HG03558 (cell line): Measurements from ENCODE around the gene RPL26.

Experiments
- ATAC-seq: cut with Tn5 transposase; IDR thresholded peaks from one replicate; pipeline ENCODE4 v1.9.1; 2021; ENCODE audit warnings: moderate number of reproducible peaks; ENCODE audit not compliant: unreplicated experiment; ENCODE audit errors: extremely low read depth

The RPL26 gene

DNA sequence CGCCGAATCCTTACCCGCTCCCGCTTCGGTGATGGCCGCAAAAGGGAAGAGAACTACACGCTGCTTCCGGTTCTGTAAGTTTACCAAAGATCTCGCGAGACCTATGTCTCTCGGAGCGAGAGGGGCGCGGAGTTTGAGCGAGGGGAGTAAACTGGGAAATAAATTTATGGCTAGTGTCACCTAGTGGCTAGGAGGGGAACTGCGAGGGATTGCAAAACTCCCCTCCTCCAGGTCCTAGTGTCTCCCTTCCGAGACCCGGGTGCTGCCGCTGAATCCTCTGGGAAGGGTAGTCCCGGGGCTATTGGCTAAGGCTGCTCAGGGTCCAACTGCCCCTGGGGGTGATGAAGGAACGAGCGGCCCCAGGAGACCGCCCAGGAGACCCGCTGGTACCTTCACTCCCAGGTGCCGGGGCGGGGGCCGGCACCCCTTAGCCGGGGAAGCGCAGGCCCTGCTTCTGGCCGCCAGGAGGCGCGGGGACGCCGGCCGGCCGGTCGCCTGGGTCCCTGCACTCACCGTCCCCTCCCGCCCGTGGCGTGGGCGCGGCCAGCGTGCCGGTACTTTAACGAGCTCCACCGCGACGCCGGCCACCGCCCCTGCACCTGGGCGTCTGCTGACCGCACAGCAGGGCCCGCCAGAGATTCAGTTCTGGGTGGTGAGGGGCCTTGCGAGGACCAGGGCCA, at the start of gene RPL26:
Gene RPL26 (minus strand): TSS at position 51 of the 680 bp plus-strand sequence. CDS start 883 bp downstream, outside the sequence.
- ATAC-seq: peak; percentile 71

DNA sequence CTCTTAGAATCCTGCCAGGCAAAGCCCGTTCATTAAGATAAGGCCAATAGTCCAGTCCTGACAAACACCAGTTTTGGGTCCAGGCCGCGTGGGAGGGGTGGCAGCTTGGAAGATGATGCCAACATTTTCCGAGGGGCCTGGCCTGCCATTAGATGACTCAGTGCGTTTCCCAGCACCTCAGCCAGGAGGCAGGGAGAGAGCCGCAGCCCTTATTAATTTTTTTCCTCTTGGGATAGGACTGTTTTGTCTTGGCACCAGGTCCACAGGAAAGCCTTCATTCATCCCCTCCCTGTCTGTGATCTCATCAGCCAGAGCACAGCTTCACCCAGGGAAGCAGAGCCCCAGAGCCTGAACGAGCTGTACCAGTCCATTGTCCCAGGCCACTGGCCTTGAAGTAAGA, 48.0 kb upstream of the RPL26 start:
- no peak for ATAC-seq

DNA sequence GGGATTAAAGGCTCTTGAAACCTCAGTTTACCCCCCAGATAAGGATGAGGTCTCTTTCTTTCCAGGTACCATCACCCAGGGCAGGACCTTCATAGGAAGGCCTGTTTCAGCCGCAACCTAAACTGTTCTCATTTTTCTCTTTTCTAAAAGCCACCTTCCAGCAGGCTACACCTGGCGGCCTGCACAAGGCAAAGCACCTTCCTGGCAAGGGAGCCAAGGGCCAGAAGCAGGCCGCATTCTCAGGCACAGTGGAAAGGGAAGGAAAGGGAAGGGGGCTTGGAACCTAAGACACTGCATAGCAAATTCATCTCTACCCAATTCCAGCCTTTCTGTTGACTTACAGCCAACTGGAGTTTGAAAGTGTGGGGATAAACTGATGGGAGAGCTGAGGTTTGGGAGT, 43.8 kb upstream of the RPL26 start:
- no peak for ATAC-seq

DNA sequence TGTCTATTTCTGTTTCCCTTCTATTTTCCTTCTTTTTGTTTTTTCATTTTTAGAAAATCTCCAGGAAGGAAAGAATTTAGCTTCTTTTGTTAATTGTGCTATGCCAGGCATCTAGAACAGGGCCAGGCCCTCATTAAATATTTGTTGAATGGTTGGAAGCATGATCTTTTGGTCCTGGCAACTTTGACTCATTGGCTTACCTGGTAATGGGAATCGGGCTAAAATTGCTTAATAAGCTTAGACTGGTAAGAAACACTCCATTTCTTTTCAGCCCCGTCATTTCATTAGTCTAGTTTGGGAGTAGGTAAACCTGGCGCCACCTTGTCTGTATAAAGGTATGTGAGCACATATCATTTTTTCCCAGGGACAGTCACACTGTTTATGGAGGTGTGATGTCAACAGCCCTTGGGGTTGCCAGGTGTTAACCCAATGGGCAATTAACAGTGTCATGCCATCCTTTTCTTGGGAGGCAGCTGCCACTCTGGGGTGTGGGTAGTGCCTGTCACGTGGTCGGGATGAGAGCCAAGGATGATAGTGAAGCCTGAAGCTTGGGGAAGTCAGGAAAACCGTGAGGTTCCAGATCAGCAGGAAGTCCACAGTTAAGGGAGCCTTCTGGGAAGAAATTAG, 43.2 kb upstream of the RPL26 start:
- no peak for ATAC-seq

DNA sequence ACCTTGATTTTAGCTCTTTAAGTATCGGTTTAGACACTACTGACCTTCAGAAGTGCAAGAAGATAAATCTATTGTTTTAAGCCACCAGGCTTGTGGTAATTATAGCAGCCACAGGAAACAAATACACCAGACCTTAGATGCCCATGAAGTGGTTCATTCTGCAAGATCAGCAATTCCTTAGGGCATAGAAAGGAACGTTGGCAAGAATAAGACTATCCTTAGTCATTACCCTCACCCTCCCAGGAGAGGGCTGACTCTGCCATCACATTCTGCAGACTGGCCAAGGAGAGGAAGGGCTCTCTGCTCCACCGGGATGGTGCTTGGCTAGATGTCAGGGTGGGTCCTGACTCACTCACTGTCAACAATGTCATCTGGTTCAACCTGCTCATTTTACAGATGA, 38.6 kb upstream of the RPL26 start:
- ATAC-seq: no peak

DNA sequence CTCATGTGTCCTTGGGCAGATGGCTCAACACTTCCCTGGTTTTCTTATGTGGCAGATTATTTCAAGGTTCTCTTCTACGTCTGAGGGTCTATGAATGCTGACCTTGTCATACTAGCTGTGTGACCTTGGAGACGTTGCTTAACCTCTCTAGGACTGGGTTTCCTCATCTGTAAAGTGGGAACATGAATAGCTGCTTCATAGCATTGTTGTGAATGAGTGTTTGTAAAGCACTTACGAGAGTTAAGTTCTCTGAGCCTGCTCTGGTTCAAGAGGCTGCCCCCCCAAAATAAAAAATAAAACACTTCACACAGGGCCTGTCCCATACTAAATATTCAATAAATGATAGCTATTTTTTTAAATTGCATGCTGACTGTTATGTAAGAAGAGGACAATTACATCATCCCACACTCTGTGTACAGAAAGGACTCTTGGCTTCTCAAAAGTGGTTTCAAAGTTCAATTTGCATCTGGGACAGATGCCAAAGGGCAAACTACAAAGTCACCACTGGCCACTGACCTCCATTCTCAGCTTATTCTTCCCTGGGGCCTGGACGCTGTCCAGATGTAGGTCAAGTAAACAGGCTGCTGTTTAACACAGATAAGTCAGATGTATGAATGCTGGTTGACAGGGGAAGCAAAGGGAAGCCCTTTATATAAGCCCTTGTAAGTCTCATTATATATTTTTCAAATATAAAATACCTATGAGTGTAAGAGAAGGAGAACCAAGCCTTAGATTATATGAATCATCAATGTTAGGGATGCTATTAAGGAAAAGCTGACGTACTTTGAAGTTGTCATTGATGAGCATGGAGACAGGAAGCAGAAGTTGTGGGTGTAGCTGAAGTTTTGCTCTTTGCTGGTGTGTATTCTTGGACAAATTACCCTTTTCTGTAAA, 37.3 kb upstream of the RPL26 start:
- no peak for ATAC-seq

DNA sequence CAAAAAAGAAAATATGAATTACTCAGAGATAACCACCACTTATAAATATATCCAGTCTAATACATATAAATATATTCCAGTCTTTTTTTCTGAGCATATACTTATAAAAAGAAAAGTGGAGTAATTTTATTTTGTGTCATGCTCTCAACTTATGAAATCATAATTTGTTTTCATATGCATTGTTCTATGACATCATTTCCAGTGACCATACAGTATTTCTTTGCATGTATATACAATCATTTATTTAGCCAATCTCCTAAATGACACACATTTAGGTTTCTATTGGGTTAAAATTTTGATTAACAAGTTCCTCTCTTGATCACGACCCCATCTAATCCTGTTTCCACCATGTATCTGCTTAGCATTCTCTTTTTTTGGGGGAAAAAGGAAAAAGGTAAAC, 36.3 kb upstream of the RPL26 start:
- no peak for ATAC-seq

DNA sequence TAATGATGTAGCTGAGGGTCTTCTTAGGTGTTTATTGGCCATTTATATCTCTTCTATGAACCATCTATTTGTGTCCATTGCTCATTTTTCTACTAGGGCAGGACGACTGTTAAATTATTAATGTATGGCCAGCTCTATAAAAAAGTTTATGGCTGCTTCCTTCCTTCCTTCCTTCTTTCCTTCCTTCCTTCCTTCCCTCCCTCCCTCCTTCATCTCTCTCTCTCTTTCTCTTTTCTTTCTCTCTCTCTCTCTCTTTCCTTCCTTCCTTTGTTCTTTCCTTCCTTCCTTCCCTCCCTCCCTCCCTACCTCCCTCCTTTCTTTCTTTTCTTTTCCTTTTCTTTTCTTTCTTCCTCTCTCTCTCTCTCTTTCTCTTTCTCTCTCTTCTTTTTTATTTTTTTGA, 35.5 kb upstream of the RPL26 start:
- no peak for ATAC-seq

DNA sequence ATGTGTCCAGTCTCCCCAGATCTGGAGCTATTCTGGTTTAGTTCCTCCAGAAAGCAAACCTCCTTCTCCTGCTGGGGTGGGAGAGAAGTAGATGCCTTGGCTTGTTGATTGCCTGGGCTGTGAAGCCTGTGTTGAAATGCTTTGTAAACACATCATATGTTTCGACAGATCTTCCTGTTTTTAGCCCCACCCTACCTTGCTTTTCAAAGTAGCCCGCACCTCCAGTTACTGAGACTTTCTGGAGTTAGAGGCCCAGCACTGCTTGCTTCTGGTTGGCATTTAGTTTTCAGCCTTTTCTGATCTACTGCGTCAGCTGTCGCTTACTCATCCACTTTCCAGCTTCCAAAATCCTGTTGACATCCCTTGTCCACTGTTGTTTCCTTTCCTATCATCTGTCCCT, 34.8 kb upstream of the RPL26 start:
- no peak for ATAC-seq

DNA sequence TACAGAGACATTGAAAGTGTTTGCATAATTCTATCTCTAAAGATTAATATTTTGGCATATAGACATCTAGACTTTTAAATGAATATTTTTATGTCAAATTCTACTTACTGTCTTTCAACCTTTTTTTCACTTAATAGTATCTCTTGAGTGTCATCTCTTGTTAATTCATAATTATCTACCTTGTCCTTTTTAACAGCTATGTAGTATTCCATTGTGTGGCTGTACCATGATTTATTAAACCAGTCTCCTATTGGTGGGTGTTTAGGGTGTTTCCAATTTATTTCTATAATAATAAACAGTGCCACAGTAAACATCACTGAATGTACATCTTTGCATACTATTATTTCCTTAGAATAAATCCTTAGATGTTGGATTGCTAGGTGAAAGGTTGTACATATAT, 30.9 kb upstream of the RPL26 start:
- ATAC-seq: no peak

DNA sequence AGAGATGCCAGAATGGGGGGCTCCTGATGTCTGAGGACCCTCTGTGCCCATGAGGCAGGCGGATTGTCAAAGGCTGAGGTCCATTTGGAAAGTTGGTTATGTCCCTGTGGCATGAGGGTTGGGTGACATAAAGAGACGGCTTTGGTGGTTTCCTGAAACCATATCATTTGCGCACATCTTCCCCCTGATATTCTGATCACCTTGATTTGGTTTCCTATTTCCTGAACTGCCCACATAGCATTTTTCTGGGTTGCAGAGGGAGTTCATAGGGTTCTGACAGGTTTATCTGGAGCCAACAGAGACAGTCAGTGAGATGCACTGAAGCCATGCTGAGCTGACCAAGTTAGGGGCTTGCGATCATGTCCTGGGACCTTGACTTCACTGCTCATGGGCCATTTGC, 30.3 kb upstream of the RPL26 start:
- no peak for ATAC-seq

DNA sequence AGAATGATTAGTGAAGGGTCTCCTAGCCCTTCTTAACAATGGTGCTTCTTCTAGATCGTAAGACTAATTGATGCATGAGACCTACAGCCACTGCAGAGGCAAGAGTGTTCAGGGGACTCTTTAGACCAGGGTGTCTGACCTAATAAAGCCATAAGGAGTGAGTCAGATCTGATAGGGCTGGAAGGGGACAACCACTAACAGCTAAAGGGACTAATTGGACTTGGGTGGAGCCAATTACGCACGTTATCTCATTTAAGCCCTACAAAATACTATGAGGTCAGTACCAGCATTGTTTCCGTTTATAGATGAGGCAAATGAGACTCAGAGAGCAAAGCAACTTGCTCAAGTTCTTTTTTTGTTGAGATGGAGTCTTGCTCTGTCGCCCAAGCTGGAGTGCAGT, 29.1 kb upstream of the RPL26 start:
- ATAC-seq: no peak

DNA sequence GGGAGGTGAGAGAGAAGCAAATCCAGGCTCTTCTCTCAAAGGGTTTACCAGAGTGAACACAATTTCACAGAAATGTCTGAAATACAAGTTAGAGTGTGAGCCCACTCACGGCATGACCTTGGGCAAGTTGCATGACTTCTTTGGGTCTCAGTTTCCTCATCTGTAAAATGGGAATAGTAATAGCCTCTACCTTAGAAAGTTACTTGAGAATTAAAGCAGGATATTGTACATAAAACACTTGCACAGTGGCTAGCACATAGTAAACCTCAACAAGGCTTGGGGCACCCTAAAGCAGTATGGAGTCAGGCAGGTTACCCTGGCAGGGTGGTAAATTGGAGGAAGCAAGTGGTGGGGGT, 27.9 kb upstream of the RPL26 start:
- ATAC-seq: no peak

DNA sequence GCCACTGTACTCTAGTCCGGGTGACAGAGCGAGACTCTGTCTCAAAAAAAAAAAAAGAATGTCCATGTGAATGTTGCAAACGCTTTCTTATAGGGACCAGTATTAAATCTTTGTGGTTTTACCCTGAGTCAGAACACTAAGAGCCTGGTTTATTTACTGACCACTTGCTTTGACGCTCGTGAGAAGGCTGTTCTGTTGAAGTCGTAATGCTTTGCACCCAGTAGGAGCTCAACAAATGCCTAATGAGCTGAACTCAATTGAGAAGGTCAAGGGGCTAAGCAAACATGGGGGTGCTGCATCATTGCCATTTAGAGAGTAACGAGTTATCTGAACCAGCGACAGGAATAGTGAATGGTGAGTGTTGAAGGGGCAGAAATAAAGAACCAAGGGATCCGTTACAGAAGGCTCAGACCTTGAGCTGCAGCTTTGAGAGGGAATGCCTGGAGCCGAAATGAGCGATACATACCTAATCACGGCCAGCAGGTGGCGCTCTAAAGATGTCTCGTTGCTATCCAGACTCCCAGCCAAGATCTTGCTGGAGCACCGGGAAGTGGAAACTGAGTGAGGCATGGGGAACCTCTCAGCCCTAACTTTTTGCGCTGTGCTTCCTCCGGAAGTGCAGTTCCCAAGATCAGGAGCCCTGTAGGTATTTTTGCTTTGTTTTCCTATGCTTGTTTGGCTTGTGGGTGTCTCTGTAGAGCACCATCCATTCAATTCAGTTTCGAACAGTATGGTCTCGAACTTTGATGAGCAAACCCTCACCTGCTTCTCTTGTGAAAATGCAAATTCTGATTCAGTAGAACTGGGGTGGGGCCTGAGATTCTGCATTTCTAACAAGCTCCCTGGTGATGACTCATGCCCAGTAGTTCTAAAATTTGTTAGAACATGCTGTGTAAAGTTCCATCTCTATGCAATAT, 27.2 kb upstream of the RPL26 start:
- no peak for ATAC-seq

DNA sequence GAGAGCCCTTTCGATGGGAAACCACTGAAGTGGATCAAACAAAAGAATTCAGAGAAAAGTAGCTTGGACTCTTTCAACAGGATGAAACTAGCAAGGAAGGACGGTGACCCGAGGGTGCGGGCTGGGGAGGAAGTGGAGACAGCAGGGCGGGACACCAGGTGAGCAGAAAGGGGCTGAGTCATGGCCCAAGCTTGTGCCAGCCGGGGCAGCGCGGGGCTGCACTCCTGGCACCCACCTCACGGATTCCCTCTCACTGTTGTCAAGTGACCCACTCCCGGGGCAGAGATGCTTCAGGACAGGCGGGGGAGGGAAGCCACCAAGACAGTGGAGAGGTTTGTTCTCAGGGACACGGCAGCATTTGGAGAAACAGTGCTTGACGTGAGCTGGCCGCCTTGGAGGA, 25.4 kb upstream of the RPL26 start:
- no peak for ATAC-seq

DNA sequence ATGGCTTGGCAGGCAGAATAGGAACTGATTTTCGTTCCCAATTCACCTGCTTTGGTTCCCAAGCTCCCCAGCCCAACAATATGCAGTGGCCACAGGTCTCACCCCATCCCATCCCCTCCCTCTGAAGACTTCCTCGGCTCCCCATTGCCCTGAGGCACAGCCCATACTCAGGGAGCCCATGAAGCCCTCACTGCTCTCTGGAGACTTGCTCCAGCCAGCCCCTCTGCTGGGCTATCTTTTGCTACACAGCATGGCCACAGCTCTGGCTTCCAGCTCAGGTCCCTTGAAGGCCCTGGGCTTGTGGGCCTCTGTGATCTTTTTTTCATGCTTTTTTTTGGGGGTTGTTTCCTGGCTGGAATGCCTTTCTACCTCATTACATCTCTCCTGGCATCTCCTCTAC, 23.2 kb upstream of the RPL26 start:
- ATAC-seq: no peak

DNA sequence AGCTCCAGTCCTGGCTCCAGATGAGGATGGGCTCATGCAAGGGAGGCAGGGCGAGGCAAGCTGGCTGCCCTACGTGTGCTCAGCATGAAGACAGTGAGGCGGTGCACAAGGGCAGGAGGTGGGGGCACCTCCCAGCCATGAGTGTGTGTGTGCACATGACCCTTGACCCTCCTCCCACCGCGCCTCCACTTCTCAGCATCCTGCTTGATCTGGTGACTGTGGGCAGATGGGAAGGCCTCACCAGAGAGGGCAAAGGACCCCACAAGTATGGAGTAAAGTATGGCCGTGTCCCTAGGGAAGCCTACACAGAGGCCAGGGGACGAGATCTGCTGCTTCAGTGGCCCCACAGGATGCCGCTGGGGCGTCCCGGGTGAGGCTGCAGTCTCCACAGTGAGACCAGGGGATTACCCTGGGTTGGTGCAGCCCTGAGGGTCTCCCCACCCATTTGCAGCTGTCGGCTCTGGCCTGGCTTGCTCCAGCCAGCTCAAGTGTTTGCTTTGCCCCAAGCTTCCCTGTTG, 22.6 kb upstream of the RPL26 start:
- ATAC-seq: no peak

DNA sequence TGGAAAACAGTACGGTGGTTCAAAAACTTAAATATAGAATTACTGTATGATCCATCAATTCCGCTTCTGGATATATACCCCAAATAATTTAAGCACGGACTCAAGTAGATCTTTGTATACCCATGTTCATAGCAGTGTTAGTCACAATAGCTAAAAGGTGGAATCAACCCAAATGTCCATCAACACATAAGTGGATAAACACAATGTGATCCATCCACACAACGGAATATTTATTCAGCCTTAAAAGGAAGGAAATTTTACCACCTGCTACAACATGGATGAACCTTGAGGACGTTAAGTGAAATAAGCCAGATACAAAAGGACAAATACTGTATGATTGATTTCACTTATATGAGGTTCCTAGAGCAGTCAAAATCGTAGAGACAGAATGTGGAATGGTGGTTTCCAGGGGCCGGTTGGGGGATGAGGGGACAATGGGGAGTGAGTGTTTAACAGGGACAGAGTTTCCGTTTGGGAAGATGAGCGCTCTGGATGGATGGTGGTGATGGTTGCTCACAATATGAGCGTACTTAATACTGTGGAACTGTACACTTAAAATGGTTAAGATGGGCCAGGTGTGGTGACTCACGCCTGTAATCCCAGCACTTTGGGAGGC, 20.0 kb upstream of the RPL26 start:
- ATAC-seq: no peak

DNA sequence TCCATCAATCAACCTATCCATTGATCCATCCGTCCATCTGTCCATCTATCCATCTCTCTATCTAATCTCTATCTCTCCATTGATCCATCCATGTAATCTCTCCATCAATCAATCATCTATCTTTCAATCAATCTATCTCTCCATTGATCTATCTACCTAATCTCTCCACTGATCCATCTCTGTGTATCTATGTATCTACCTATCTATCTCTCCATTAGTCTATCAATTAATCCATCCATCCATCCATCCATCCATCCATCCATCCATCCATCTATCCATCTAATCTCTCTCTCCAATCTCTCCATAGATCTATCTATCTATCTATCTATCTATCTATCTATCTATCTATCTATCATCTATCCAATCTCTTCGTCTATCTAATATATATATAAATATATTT, 18.1 kb upstream of the RPL26 start:
- ATAC-seq: no peak

DNA sequence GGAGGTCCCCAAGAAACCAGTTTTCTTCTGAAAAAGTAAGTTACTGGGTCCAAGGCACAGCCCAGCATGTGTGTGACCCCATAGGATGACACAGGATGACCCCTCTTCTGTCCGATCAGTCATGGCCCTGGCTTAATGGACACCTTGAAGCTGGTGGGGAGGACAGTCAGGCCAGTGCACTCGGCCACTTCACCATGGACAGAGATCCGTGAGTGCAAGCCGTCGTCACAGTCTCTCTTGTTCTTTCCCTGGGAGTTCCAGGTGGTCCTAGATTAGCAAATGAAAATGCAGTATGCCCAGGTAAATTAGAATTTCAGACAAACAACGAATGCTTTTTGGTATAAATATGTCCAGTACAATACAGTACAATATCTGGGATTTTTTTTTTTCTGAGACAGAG, 16.0 kb upstream of the RPL26 start:
- ATAC-seq: no peak
